B cell (primary cell): Measurements from ENCODE around the gene TIMM50. TPM values are rescaled to one million over a fixed set of nuclear protein-coding genes. Genes with fewer than 3 reads are reported as not detected.

Experiments
- ATAC-seq: fragments of 200-7000 bp; cut with Tn5 transposase; one replicate; pipeline ENCODE4 v1.10.0; 2021; ENCODE audit warnings: low read depth, mild to moderate bottlenecking, moderate number of reproducible peaks, moderate library complexity
- CTCF ChIA-PET: fragments of 350-600 bp; sonication (Branson Sonifier 250); formaldehyde crosslinking; loops from one replicate; lab custom pipeline; 2021; ENCODE audit warnings: antibody characterized with exemption, inconsistent platforms; lab: Charles Lee
- POLR2A ChIA-PET: fragments of 350-600 bp; sonication (Branson Sonifier 250); formaldehyde crosslinking; loops from one replicate; lab custom pipeline; 2021; ENCODE audit warnings: antibody characterized with exemption; lab: Charles Lee
- DNase-seq: peaks from one replicate; pipeline ENCODE4 v3.0.0; 2013
- H2AFZ ChIP-seq: 2 replicates; pipeline ENCODE4 v1.6.1; 2012; ENCODE audit warnings: mild to moderate bottlenecking, low read depth, low read length; ENCODE audit not compliant: insufficient read depth, poor library complexity, severe bottlenecking
- H3K27ac ChIP-seq, 2 donors: 1 replicate in 1 of 2; 2 replicates in 1 of 2; pipeline ENCODE4 v1.5.1; 2012 to 2013; ENCODE audit warnings: low read length in 2 of 2, mild to moderate bottlenecking in 2 of 2, moderate library complexity in 1 of 2
- H3K27me3 ChIP-seq, 4 experiments: fragments of 200-600 bp in 1 of 4; sonication (generic) in 1 of 4; replicated peaks in 1 of 4; 1 replicate in 2 of 4; 2 replicates in 2 of 4; pipeline versions ENCODE4 v1.6.1 to v1.7.0; 2013 to 2016; ENCODE audit warnings: low read length in 3 of 4, mild to moderate bottlenecking in 2 of 4, mixed read lengths in 1 of 4, moderate library complexity in 1 of 4; ENCODE audit not compliant: insufficient read depth in 4 of 4, control insufficient read depth in 3 of 4; ENCODE audit errors: control extremely low read depth in 1 of 4
- H3K36me3 ChIP-seq, 2 experiments: replicated peaks in 1 of 2; 1 replicate in 1 of 2; 2 replicates in 1 of 2; pipeline versions ENCODE4 v1.6.1 to v1.7.1; 2013; ENCODE audit warnings: low read length in 1 of 2; ENCODE audit not compliant: insufficient read depth in 2 of 2, control insufficient read depth in 1 of 2; ENCODE audit errors: control extremely low read depth in 1 of 2, extremely low read depth in 1 of 2
- H3K4me1 ChIP-seq, 2 donors: fragments of 200-600 bp in 1 of 2; sonication (generic) in 1 of 2; 1 replicate in 1 of 2; 2 replicates in 1 of 2; pipeline versions ENCODE4 v1.5.1 to v1.6.1; 2013 to 2017; ENCODE audit warnings: low read length in 2 of 2; ENCODE audit not compliant: control insufficient read depth in 2 of 2, insufficient read depth in 2 of 2
- H3K4me2 ChIP-seq: replicated peaks from 2 replicates; pipeline ENCODE3; 2012; ENCODE audit warnings: mild to moderate bottlenecking, low read depth, low read length; ENCODE audit not compliant: poor library complexity, severe bottlenecking
- H3K4me3 ChIP-seq, 5 experiments: fragments of 200-600 bp in 1 of 5; sonication (generic) in 1 of 5; 1 replicate in 3 of 5; 2 replicates in 2 of 5; pipeline versions ENCODE4 v1.5.1 to v1.7.0; 2011 to 2016; ENCODE audit warnings: low read length in 4 of 5, mild to moderate bottlenecking in 4 of 5, low read depth in 2 of 5, control low read depth in 1 of 5, moderate library complexity in 1 of 5; ENCODE audit not compliant: insufficient read depth in 1 of 5; ENCODE audit errors: control extremely low read depth in 1 of 5, extremely low read depth in 1 of 5
- H3K79me2 ChIP-seq: fragments of 200-600 bp; sonication (generic); one replicate; pipeline ENCODE4 v1.6.0; 2016; ENCODE audit warnings: low read length; ENCODE audit not compliant: control insufficient read depth, insufficient read depth
- H3K9ac ChIP-seq: fragments of 200-600 bp; sonication (generic); 2 replicates; pipeline ENCODE4 v1.6.1; 2017; ENCODE audit warnings: mild to moderate bottlenecking, low read length, moderate library complexity
- H3K9me3 ChIP-seq, 3 donors: one replicate each; pipeline versions ENCODE4 v1.6.1 to v1.7.1; 2013; ENCODE audit warnings: low read length in 2 of 3; ENCODE audit not compliant: control insufficient read depth in 2 of 3, insufficient read depth in 1 of 3; ENCODE audit errors: control extremely low read depth in 1 of 3
- H4K20me1 ChIP-seq: 2 replicates; pipeline ENCODE4 v1.6.0; 2012; ENCODE audit warnings: mild to moderate bottlenecking, low read length; ENCODE audit not compliant: insufficient read depth, control insufficient read depth, poor library complexity, severe bottlenecking
- H3K27ac Mint-ChIP-seq: one replicate; pipeline ENCODE4 v1.8.0; 2021; ENCODE audit warnings: mixed read lengths
- H3K27me3 Mint-ChIP-seq: one replicate; pipeline ENCODE4 v1.8.0; 2021; ENCODE audit warnings: mixed read lengths
- H3K4me1 Mint-ChIP-seq: one replicate; pipeline ENCODE4 v1.8.0; 2021; ENCODE audit warnings: mixed read lengths
- H3K4me3 Mint-ChIP-seq: one replicate; pipeline ENCODE4 v1.8.0; 2021; ENCODE audit warnings: mixed read lengths
- H3K9me3 Mint-ChIP-seq: one replicate; pipeline ENCODE4 v1.8.0; 2022; ENCODE audit warnings: mixed read lengths; ENCODE audit not compliant: insufficient read depth
- CTCF ChIP-seq: fragments of 200-600 bp; IDR thresholded peaks from one replicate; pipeline ENCODE4 v1.8.0; 2022; ENCODE audit warnings: antibody characterized with exemption, mild to moderate bottlenecking
- EZH2 ChIP-seq: IDR thresholded peaks from 2 replicates; pipeline ENCODE4 v1.6.1; 2012; ENCODE audit warnings: borderline replicate concordance, low read depth, mild to moderate bottlenecking, moderate library complexity, low read length; ENCODE audit not compliant: insufficient read depth, poor library complexity, severe bottlenecking
- WGBS: methylation state at CpG from one replicate; pipeline ENCODE4 v1.1.5; 2013; ENCODE audit warnings: missing lambda C conversion rate; ENCODE audit not compliant: insufficient coverage; 5-methylcytosine and 5-hydroxymethylcytosine counted together
- intact Hi-C: fragments of 100-400 bp; cut with micrococcal nuclease; formaldehyde crosslinking; loops from one replicate; pipeline ENCODE4 v1.10.0; 2022
- polyA plus RNA-seq: library from polyadenylated mRNA; depleted of rRNA; stranded (reverse); fragments of >200 nt; gene quantifications from 2 replicates; pipeline ENCODE4 v1.2.3, GENCODE V29; 2012
- total RNA-seq, 2 donors: library from RNA; stranded (reverse); fragments of 120-200 nt in 1 of 2; gene quantifications; 1 replicate in 1 of 2; 2 replicates in 1 of 2; pipeline versions ENCODE4 v1.2.3 to v1.2.4, GENCODE V29; 2013 to 2022

Gene TIMM50
- total and polyA plus RNA-seq, 2 donors (not counting 1 experiment from before 2014, with no cell fraction given), result 25.7 to 55.3 TPM

GRCh38 chr19:39532233-39533002 is 51.8 kb downstream of the TIMM50 start, which contains the start of gene EID2B:
EID2B (minus strand) TSS chr19:39532852; CDS start chr19:39532802, 50 bp downstream.
- peaks cover 61% of the 10 kb centered on the region for H3K79me2 ChIP-seq
- no peaks in the 10 kb centered on the region for H3K9me3 ChIP-seq
- peak within 1 kb of the TSS; percentile 96 for H3K4me3 Mint-ChIP-seq
- ChIA-PET CTCF (interaction anchor here (0.6 to 3.5 kb wide), 20 partner anchors 10 to 483 kb away, joined by 3 to 40 read pairs (median 5); partner anchors contain the start of genes DLL3, PLEKHG2 and RPS16), POLR2A (interaction anchor here (0.6 kb wide), 1 partner anchor 771 kb away, joined by 4 read pairs; no protein-coding TSS in a partner anchor)
- peak; percentile 97 for DNase-seq
- TF ChIP-seq CTCF, result peak; percentile 98
- no peak for TF ChIP-seq EZH2
- intact Hi-C loops, result loop anchor here (1.0 to 5.0 kb wide), 11 partner anchors 8 to 422 kb away; partner anchors contain the start of genes DLL3, EID2, MED29 and PAF1
- no peaks in the 10 kb centered on the region for H4K20me1 ChIP-seq
- no peaks in the 10 kb centered on the region for H3K27me3 ChIP-seq
- H3K36me3 ChIP-seq, result no peaks in the 10 kb centered on the region
- peaks cover 13 to 14% of the 10 kb centered on the region in 2 donors for H3K4me1 ChIP-seq
- peak within 1 kb of the TSS; percentile 95 for H3K4me2 ChIP-seq
- peak within 1 kb of the TSS; percentile 92 for H3K27ac Mint-ChIP-seq
- peak; percentile 99 for ATAC-seq
- H3K9me3 Mint-ChIP-seq, result no peaks in the 10 kb centered on the region
- H3K27ac ChIP-seq, result peak within 1 kb of the TSS; percentile 37 to 83
- WGBS, result under 1% methylated on average over 65 of the region's 65 CpGs
- peak within 1 kb of the TSS; percentile 75 to 98 (median 78) for H3K4me3 ChIP-seq
- peak within 1 kb of the TSS; percentile 94 for H3K9ac ChIP-seq
- H2AFZ ChIP-seq, result peak within 1 kb of the TSS; percentile 97
- H3K27me3 Mint-ChIP-seq, result no peaks in the 10 kb centered on the region
- H3K4me1 Mint-ChIP-seq, result peaks cover 25% of the 10 kb centered on the region
